Activated CD4-positive, alpha-beta T cell treated with anti-CD3 and anti-CD28 coated beads, Interleukin-2, amount 50 U/mL, for 4 hours (primary cell): Measurements from ENCODE around the gene PTPRT.

ENCODE experiments used
- DNase-seq, 2 experiments: peaks; one replicate each; pipeline ENCODE4 v3.0.0-alpha.2; 2020

The PTPRT gene

DNA sequence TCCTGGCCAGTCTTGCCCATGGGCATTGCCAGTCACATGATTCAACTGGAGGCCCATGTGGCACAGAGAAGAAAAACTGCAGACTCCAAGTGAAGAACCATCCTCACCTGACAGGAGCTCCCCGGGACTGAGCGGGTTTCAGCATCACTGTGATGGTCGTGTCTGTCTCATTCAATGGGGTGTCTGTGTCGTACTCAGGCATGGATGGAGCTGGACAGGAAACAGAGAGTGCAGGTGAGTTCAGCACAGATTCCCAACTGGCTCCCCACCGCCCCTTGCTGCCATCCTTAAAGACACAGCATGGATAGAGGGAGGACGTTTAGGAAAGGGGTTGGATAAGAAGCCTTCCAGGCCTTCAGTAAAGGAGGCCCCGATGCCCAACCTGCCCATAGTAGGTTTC, 839.2 kb downstream of the PTPRT start:
- no peak for DNase-seq

GRCh38 chr20:42346189-42347170, 843.2 kb downstream of the PTPRT start:
- no peak for DNase-seq

GRCh38 chr20:42341654-42342053, 848.1 kb downstream of the PTPRT start:
- DNase-seq: no peak

GRCh38 chr20:42340368-42340767, 849.3 kb downstream of the PTPRT start:
- no peak for DNase-seq

GRCh38 chr20:42338294-42339201, 851.2 kb downstream of the PTPRT start:
- no peak for DNase-seq

GRCh38 chr20:42336576-42336975, 853.1 kb downstream of the PTPRT start:
- DNase-seq: no peak

DNA sequence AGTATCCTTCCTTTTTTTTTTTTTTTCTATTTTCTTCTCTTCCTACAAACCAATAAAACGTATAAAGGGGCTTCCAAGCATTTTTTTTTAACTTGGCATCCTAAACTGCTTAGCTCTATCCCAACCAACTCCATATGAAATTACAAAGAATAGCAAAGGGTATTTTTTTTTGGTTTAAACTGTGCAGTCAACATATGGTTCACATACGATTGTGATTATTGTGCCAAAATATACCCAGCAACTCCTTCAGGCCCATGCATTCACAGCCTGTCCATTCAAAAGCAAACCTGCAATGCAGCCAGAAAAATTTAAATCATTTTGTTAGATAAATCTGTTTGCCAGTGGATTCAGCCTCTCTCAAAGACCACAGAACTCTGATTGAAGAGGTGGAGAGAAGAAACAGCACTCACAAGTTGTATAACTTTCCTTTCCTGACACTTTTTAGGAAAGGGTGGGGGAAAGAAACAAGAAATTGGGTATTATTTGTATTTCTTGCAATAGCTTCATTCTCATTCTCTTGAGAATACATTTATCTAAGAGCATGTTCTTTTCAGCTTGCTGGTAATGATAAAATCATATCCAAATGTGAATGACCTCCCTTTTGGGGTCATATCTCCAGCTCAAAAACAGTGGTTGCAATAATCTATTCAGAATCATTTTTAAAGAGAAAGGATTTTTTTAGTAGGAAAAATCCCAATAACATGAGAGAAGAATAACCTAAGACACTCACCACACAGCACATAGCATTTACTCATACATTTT, 870.3 kb downstream of the PTPRT start:
- no peak for DNase-seq

- no peak for DNase-seq
Observed at GRCh38 chr20:42313704-42314103, 876.0 kb downstream of the PTPRT start.

GRCh38 chr20:42309050-42309449, 880.7 kb downstream of the PTPRT start:
- DNase-seq: no peak

GRCh38 chr20:42308171-42308570, 881.5 kb downstream of the PTPRT start:
- no peak for DNase-seq

DNA sequence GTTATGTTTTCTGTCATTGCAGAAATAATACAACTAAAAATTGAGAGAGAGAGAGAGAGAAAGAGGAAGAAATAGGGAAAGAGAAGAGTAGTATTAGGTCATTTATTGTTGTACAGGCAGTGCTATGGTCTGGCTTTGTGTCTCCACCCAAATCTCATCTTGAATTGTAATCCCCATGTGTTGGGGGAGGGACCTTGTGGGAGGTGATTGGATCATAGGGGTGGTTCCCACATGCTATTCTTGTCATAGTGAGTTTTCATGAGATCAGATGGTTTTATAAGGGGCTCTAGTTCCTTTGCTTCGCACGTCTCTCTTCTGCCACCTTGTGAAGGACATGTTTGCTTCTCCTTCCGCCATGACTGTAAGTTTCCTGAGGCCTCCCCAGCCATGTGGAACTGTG, 894.1 kb downstream of the PTPRT start:
- no peak for DNase-seq

DNA sequence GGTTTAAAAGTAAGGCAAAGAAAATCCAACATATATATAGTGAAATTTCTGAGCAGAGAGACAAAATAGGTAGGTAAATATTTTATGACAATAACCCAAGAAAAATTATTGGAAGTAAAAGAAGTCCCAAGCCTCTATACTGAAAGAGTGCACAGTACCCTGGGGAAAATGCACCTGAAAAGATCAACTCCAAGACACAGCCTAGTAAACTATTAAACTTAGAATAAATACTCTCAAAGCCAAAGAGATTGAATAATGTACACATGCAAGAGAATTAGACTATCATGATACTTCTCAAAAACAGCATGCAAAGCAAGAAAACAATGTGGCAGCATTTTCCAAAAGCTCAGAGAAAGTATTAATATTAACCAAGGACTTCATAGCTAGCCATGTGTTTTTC, 894.7 kb downstream of the PTPRT start:
- DNase-seq: no peak

- no peak for DNase-seq
Observed at GRCh38 chr20:42281801-42282200, 907.9 kb downstream of the PTPRT start.

- no peak for DNase-seq
Observed at GRCh38 chr20:42276718-42277602, 912.7 kb downstream of the PTPRT start.

DNA sequence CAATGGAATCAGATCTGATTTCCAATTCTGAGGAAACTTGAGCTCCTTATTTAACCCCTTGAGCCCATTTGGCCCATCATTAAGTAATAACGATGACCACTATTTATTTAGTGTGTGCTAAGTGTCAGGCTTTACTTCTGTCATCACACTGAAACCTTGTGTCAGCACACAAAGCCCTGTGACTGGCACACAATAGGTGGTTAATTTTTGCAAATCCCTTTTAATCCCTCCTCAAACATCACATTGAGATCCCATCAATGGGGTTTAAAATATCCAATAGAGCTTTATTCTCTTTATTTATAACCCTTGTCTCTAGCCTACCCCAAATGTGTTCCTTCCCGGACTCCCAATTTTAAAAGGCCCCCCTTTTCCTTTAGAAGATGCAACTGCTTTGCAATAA, 914.7 kb downstream of the PTPRT start:
- no peak for DNase-seq

- no peak for DNase-seq
Observed at GRCh38 chr20:42272516-42272915, 917.2 kb downstream of the PTPRT start.

DNA sequence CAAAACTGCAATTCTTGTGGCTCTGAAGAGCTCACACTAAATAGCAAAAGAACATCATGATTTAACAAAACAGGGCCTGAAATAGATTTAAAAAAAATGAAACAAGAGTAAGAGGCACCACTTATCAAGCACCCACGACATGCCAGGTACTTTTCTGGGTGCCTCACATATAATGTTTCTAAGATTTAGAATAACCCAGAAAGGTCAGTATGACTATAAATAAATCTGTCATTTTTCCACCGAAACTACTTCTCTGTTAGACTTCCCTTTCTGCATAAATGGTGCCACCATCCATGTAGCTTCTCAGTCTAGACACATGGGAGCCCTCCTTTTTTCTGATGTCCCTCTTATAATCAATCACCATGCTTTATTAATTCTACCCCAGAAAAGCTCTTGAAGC, 919.2 kb downstream of the PTPRT start:
- no peak for DNase-seq

GRCh38 chr20:42267793-42268384, 921.8 kb downstream of the PTPRT start:
- DNase-seq: no peak

- no peak for DNase-seq
Observed at GRCh38 chr20:42261766-42262270, 927.9 kb downstream of the PTPRT start.

DNA sequence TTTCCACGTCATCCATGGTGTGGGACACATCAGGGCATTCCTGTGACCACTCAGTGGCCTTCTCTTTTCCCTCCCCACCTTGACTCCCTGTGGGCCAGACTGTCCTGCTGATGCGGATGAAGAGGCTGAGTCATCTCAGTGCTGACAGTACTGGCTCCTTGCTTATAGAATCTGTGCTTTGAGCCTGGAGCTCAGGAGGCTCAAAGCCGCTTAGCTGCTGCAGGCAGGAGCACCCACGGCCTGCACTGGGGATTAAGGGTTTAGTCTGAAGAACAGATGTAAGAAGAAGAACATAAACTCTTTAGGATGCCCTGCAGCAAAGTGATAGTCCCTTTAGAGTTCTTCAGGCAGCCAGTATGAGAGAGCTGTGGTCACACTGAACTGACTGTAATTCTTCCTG, 929.5 kb downstream of the PTPRT start:
- DNase-seq: no peak

GRCh38 chr20:42259389-42259788, 930.3 kb downstream of the PTPRT start:
- DNase-seq: no peak
